Caco-2 (cell line): Measurements from ENCODE around the gene RAB3GAP1. TPM values are rescaled to one million over a fixed set of nuclear protein-coding genes. Genes with fewer than 3 reads are reported as not detected.

Experiments
- BruUV-seq: library from RNA; stranded (reverse); fragments of 400-500 nt; replicated peaks from 2 replicates; lab custom pipeline; 2021; lab: Mats Ljungman, UMichigan
- CTCF ChIA-PET: fragments of 300-600 bp; sonication (Branson Sonifier 250); formaldehyde crosslinking; loops from one replicate; lab custom pipeline; 2022; ENCODE audit warnings: antibody characterized with exemption; lab: Charles Lee
- POLR2A ChIA-PET: fragments of 300-600 bp; sonication (Branson Sonifier 250); formaldehyde crosslinking; loops from one replicate; lab custom pipeline; 2022; ENCODE audit warnings: antibody characterized with exemption; lab: Charles Lee
- DNase-seq, 2 experiments: peaks; one replicate each; pipeline versions ENCODE4 v3.0.0 to v3.0.0-alpha.2; 2020 to 2022
- H3K27me3 ChIP-seq: replicated peaks from 2 replicates; pipeline ENCODE4 v1.6.0; 2011; ENCODE audit warnings: low read length; ENCODE audit not compliant: control insufficient read depth, insufficient read depth
- H3K36me3 ChIP-seq: 2 replicates; pipeline ENCODE4 v1.5.1; 2011; ENCODE audit warnings: low read length; ENCODE audit not compliant: control insufficient read depth, insufficient read depth
- H3K4me1 ChIP-seq: fragments of 250-450 bp; sonication (Bioruptor Pico); 2 replicates; pipeline ENCODE4 v1.5.1; 2020; ENCODE audit warnings: mild to moderate bottlenecking
- H3K4me3 ChIP-seq: 2 replicates; pipeline ENCODE4 v1.5.1; 2011; ENCODE audit warnings: low read depth, mild to moderate bottlenecking, control low read depth, low read length
- H3K9me3 ChIP-seq: fragments of 250-450 bp; sonication (Bioruptor Pico); 2 replicates; pipeline ENCODE4 v1.5.1; 2020; ENCODE audit warnings: mild to moderate bottlenecking, moderate library complexity
- H3K27ac Mint-ChIP-seq: one replicate; pipeline ENCODE4 v1.8.0; 2022; ENCODE audit warnings: mixed read lengths; ENCODE audit not compliant: unreplicated experiment
- H3K27me3 Mint-ChIP-seq: one replicate; pipeline ENCODE4 v1.8.0; 2022; ENCODE audit warnings: mixed read lengths; ENCODE audit not compliant: insufficient read depth, unreplicated experiment
- H3K36me3 Mint-ChIP-seq: one replicate; pipeline ENCODE4 v1.8.0; 2022; ENCODE audit warnings: mild to moderate bottlenecking, mixed read lengths; ENCODE audit not compliant: insufficient read depth, unreplicated experiment
- H3K4me1 Mint-ChIP-seq: one replicate; pipeline ENCODE4 v1.8.0; 2022; ENCODE audit warnings: low read depth, mixed read lengths; ENCODE audit not compliant: unreplicated experiment
- H3K4me3 Mint-ChIP-seq: one replicate; pipeline ENCODE4 v1.8.0; 2022; ENCODE audit warnings: mild to moderate bottlenecking, moderate library complexity, mixed read lengths; ENCODE audit not compliant: unreplicated experiment
- H3K9me3 Mint-ChIP-seq: one replicate; pipeline ENCODE4 v1.8.0; 2022; ENCODE audit warnings: mixed read lengths; ENCODE audit not compliant: unreplicated experiment
- CTCF ChIP-seq, 2 experiments: fragments of 200-600 bp in 1 of 2; IDR thresholded peaks; 1 replicate in 1 of 2; 2 replicates in 1 of 2; pipeline versions ENCODE4 v1.5.1 to v1.8.0; 2011 to 2022; ENCODE audit warnings: antibody characterized with exemption in 1 of 2, control low read depth in 1 of 2, inconsistent platforms in 1 of 2, low read depth in 1 of 2, low read length in 1 of 2, mild to moderate bottlenecking in 1 of 2, moderate library complexity in 1 of 2; ENCODE audit not compliant: insufficient read depth in 1 of 2, severe bottlenecking in 1 of 2, unreplicated experiment in 1 of 2
- intact Hi-C: fragments of 100-400 bp; cut with micrococcal nuclease; formaldehyde crosslinking; loops from one replicate; pipeline ENCODE4 v1.10.0; 2022; ENCODE audit not compliant: unreplicated experiment
- total RNA-seq: library from RNA; stranded (reverse); gene quantifications from 2 replicates; pipeline ENCODE4 v1.2.3, GENCODE V29; 2022

RAB3GAP1 gene
- total RNA-seq, 1 experiment from 2014 or later: 43.1 TPM

- CTCF ChIA-PET: no interaction called here
- Histone ChIP-seq H3K9me3 (no peaks in the 10 kb centered on the region; the same call in 1 of the 2 replicates), H3K4me1 (peaks cover 44% of the 10 kb centered on the region), H3K36me3 (no peaks in the 10 kb centered on the region; the same call in 1 of the 2 replicates), H3K4me3 (no peak overlapping the region), H3K27me3 (no peaks in the 10 kb centered on the region)
- H3K9me3 Mint-ChIP-seq: no peaks in the 10 kb centered on the region
- H3K4me1 Mint-ChIP-seq: peaks cover 35% of the 10 kb centered on the region
- BruUV-seq: no TSS peak
- TF ChIP-seq CTCF (IDR thresholded peaks at IDR 0.05; ENCODE audit: insufficient read depth in 1 of 2, low read depth in 1 of 2, low read length in 1 of 2, severe bottlenecking in 1 of 2, unreplicated experiment in 1 of 2): no peak
- POLR2A ChIA-PET: no interaction called here
- no peak for DNase-seq
- peaks cover 28% of the 10 kb centered on the region for H3K36me3 Mint-ChIP-seq
- H3K27ac Mint-ChIP-seq: no peak overlapping the region
- intact Hi-C loops: no loop called here
- H3K27me3 Mint-ChIP-seq: no peaks in the 10 kb centered on the region
- H3K4me3 Mint-ChIP-seq: no peak overlapping the region
Measured at GRCh38 chr2:135094508-135094907, 42.4 kb downstream of the RAB3GAP1 start.

- TF ChIP-seq CTCF (IDR thresholded peaks at IDR 0.05; ENCODE audit: insufficient read depth in 1 of 2, low read depth in 1 of 2, low read length in 1 of 2, severe bottlenecking in 1 of 2, unreplicated experiment in 1 of 2): no peak
- H3K36me3 ChIP-seq: no peaks in the 10 kb centered on the region
- no peak for DNase-seq
- peaks cover 32% of the 10 kb centered on the region for H3K36me3 Mint-ChIP-seq
- no peak overlapping the region for H3K4me3 ChIP-seq
- intact Hi-C loops: no loop called here
- H3K4me3 Mint-ChIP-seq: no peak overlapping the region
- BruUV-seq: no TSS peak
- no peak overlapping the region for H3K27ac Mint-ChIP-seq
- ChIA-PET POLR2A (no interaction called here), CTCF (no interaction called here)
- H3K4me1 ChIP-seq: peaks cover 38% of the 10 kb centered on the region
- H3K9me3 Mint-ChIP-seq: no peaks in the 10 kb centered on the region
- no peaks in the 10 kb centered on the region for H3K27me3 ChIP-seq
- no peaks in the 10 kb centered on the region for H3K9me3 ChIP-seq
- H3K4me1 Mint-ChIP-seq: peaks cover 35% of the 10 kb centered on the region
- no peaks in the 10 kb centered on the region for H3K27me3 Mint-ChIP-seq
Measured at GRCh38 chr2:135095591-135095990, 43.5 kb downstream of the RAB3GAP1 start.

GRCh38 chr2:135096665-135097446 lies 44.8 kb downstream of the RAB3GAP1 start:
- Histone ChIP-seq H3K4me3 (no peak overlapping the region), H3K36me3 (no peaks in the 10 kb centered on the region), H3K27me3 (no peaks in the 10 kb centered on the region), H3K9me3 (no peaks in the 10 kb centered on the region), H3K4me1 (peaks cover 26% of the 10 kb centered on the region)
- Mint-ChIP-seq H3K27me3 (no peaks in the 10 kb centered on the region), H3K36me3 (peaks cover 34% of the 10 kb centered on the region), H3K4me3 (no peak overlapping the region), H3K9me3 (peaks cover 5% of the 10 kb centered on the region), H3K27ac (no peak overlapping the region), H3K4me1 (peaks cover 25% of the 10 kb centered on the region)
- DNase-seq: no peak
- intact Hi-C loops: no loop called here
- CTCF ChIA-PET: no interaction called here
- TF ChIP-seq CTCF (IDR thresholded peaks at IDR 0.05; ENCODE audit: insufficient read depth in 1 of 2, low read depth in 1 of 2, low read length in 1 of 2, severe bottlenecking in 1 of 2, unreplicated experiment in 1 of 2): no peak
- POLR2A ChIA-PET: no interaction called here
- BruUV-seq: no TSS peak
